Calu3 (cell line): Measurements from ENCODE around the gene PNPLA7. TPM values are rescaled to one million over a fixed set of nuclear protein-coding genes. Genes with fewer than 3 reads are reported as not detected.
A peak's percentile ranks its signal among the peaks of the same experiment; 100 is the strongest.

ENCODE experiments used
- BruUV-seq: library from RNA; stranded (reverse); fragments of 400-500 nt; replicated peaks from 2 replicates; lab custom pipeline; 2021; lab: Mats Ljungman, UMichigan
- CTCF ChIA-PET: fragments of 300-600 bp; sonication (Branson Sonifier 250); formaldehyde crosslinking; loops from one replicate; lab custom pipeline; 2022; ENCODE audit warnings: antibody characterized with exemption; lab: Charles Lee
- DNase-seq: peaks from one replicate; pipeline ENCODE4 v3.0.0; 2022
- H3K27ac Mint-ChIP-seq: one replicate; pipeline ENCODE4 v1.8.0; 2022; ENCODE audit warnings: mixed read lengths; ENCODE audit not compliant: unreplicated experiment
- H3K27me3 Mint-ChIP-seq: one replicate; pipeline ENCODE4 v1.8.0; 2022; ENCODE audit warnings: mixed read lengths; ENCODE audit not compliant: unreplicated experiment
- H3K36me3 Mint-ChIP-seq: one replicate; pipeline ENCODE4 v1.8.0; 2022; ENCODE audit warnings: mild to moderate bottlenecking, moderate library complexity, mixed read lengths; ENCODE audit not compliant: insufficient read depth, unreplicated experiment
- H3K4me1 Mint-ChIP-seq: one replicate; pipeline ENCODE4 v1.8.0; 2022; ENCODE audit warnings: mild to moderate bottlenecking, low read depth, mixed read lengths; ENCODE audit not compliant: unreplicated experiment
- H3K4me3 Mint-ChIP-seq: one replicate; pipeline ENCODE4 v1.8.0; 2022; ENCODE audit warnings: mild to moderate bottlenecking, low read depth, moderate library complexity, mixed read lengths; ENCODE audit not compliant: unreplicated experiment
- H3K9me3 Mint-ChIP-seq: one replicate; pipeline ENCODE4 v1.8.0; 2022; ENCODE audit warnings: low read depth, mixed read lengths; ENCODE audit not compliant: unreplicated experiment
- CTCF ChIP-seq: fragments of 200-600 bp; IDR thresholded peaks from one replicate; pipeline ENCODE4 v1.8.0; 2022; ENCODE audit warnings: antibody characterized with exemption; ENCODE audit not compliant: unreplicated experiment
- intact Hi-C: fragments of 100-400 bp; cut with micrococcal nuclease; formaldehyde crosslinking; loops from one replicate; pipeline ENCODE4 v1.10.0; 2022; ENCODE audit not compliant: unreplicated experiment
- total RNA-seq: library from RNA; stranded (reverse); gene quantifications from 2 replicates; pipeline ENCODE4 v1.2.3, GENCODE V29; 2022

PNPLA7 gene
- total RNA-seq, 1 experiment from 2014 or later, result 1.8 TPM

GRCh38 chr9:137436761-137437600 lies 113.2 kb downstream of the PNPLA7 start:
- no peaks in the 10 kb centered on the region for H3K27me3 Mint-ChIP-seq
- H3K9me3 Mint-ChIP-seq, result no peaks in the 10 kb centered on the region
- no peak overlapping the region for H3K27ac Mint-ChIP-seq
- TF ChIP-seq CTCF, result no peak
- CTCF ChIA-PET, result no interaction called here
- no peak for DNase-seq
- peaks cover 6% of the 10 kb centered on the region for H3K4me1 Mint-ChIP-seq
- BruUV-seq, result no TSS peak
- intact Hi-C loops, result no loop called here
- peaks cover 13% of the 10 kb centered on the region for H3K36me3 Mint-ChIP-seq
- peak overlapping the region; percentile 34 for H3K4me3 Mint-ChIP-seq

- intact Hi-C loops, result no loop called here
- Mint-ChIP-seq H3K27me3 (no peaks in the 10 kb centered on the region), H3K27ac (no peak overlapping the region), H3K4me1 (peaks cover 6% of the 10 kb centered on the region), H3K36me3 (peaks cover 10% of the 10 kb centered on the region), H3K4me3 (peak overlapping the region; percentile 34), H3K9me3 (no peaks in the 10 kb centered on the region)
- BruUV-seq, result no TSS peak
- peak; percentile 89 for DNase-seq
- TF ChIP-seq CTCF, result no peak
- CTCF ChIA-PET, result no interaction called here
Observed at GRCh38 chr9:137435980-137436760, 114.0 kb downstream of the PNPLA7 start.

GRCh38 chr9:137435381-137435891 lies 114.8 kb downstream of the PNPLA7 start:
- H3K27ac Mint-ChIP-seq, result no peak overlapping the region
- peaks cover 6% of the 10 kb centered on the region for H3K4me1 Mint-ChIP-seq
- CTCF ChIA-PET, result no interaction called here
- no TSS peak for BruUV-seq
- H3K27me3 Mint-ChIP-seq, result no peaks in the 10 kb centered on the region
- intact Hi-C loops, result no loop called here
- peak overlapping the region; percentile 34 for H3K4me3 Mint-ChIP-seq
- H3K9me3 Mint-ChIP-seq, result no peaks in the 10 kb centered on the region
- peaks cover 10% of the 10 kb centered on the region for H3K36me3 Mint-ChIP-seq
- TF ChIP-seq CTCF, result no peak
- no peak for DNase-seq

- no TSS peak for BruUV-seq
- Mint-ChIP-seq H3K27ac (no peak overlapping the region), H3K4me3 (no peak overlapping the region), H3K9me3 (no peaks in the 10 kb centered on the region), H3K27me3 (no peaks in the 10 kb centered on the region), H3K36me3 (peaks cover 10% of the 10 kb centered on the region), H3K4me1 (peaks cover 6% of the 10 kb centered on the region)
- no peak for TF ChIP-seq CTCF
- DNase-seq, result no peak
- intact Hi-C loops, result no loop called here
- CTCF ChIA-PET, result interaction anchor here (0.6 kb wide), 1 partner anchor 57 kb away, joined by 5 read pairs; no protein-coding TSS in a partner anchor
Observed at GRCh38 chr9:137434498-137435380, 115.5 kb downstream of the PNPLA7 start.
